IPS DF 6.9 (cell line): ENCODE results near the gene TUT1.
A peak's percentile ranks its signal among the peaks of the same experiment; 100 is the strongest.
"Not testable (repeated sequence)": the region's sequence is repeated elsewhere in the genome, so short reads cannot be mapped to it uniquely, and the experiment has no call there.

Source experiments
- DNase-seq: peaks from one replicate; pipeline ENCODE4 v3.0.0-alpha.2; 2013; ENCODE audit warnings: low read depth, low spot score
- H3K27ac ChIP-seq: one replicate; pipeline ENCODE4 v1.5.1; 2013; ENCODE audit warnings: low read length, control low read depth
- H3K27me3 ChIP-seq: 2 replicates; pipeline ENCODE4 v1.6.1; 2013; ENCODE audit warnings: mild to moderate bottlenecking, low read length; ENCODE audit not compliant: control insufficient read depth, insufficient read depth
- H3K36me3 ChIP-seq: 2 replicates; pipeline ENCODE4 v1.6.1; 2013; ENCODE audit warnings: low read length; ENCODE audit not compliant: control insufficient read depth, insufficient read depth
- H3K4me1 ChIP-seq: 2 replicates; pipeline ENCODE4 v1.6.1; 2013; ENCODE audit warnings: low read length; ENCODE audit not compliant: control insufficient read depth, insufficient read depth
- H3K4me3 ChIP-seq: 2 replicates; pipeline ENCODE4 v1.5.1; 2013; ENCODE audit warnings: mild to moderate bottlenecking, low read length
- H3K9me3 ChIP-seq: 2 replicates; pipeline ENCODE4 v1.6.1; 2013; ENCODE audit warnings: low read length, inconsistent platforms; ENCODE audit not compliant: control insufficient read depth, insufficient read depth
- WGBS: extraction: QIAGEN DNeasy Blood & Tissue Kit; methylation state at CpG from one replicate; pipeline ENCODE4 v1.1.7; 2013; ENCODE audit warnings: mixed read lengths, missing lambda C conversion rate; ENCODE audit not compliant: insufficient read length, insufficient coverage; 5-methylcytosine and 5-hydroxymethylcytosine counted together

TUT1 gene

GRCh38 chr11:62591448-62592145, at the start of gene TUT1:
TUT1 (minus strand) TSS chr11:62591523; CDS start chr11:62591485, 38 bp downstream.
- no peaks in the 10 kb centered on the region for H3K27me3 ChIP-seq
- H3K36me3 ChIP-seq: peaks cover 27% of the 10 kb centered on the region
- peaks cover 3% of the 10 kb centered on the region; the same call in 1 of the 2 replicates for H3K4me1 ChIP-seq
- WGBS: no CpG with 5 or more reads among the region's 58 CpGs
- peak within 1 kb of the TSS; percentile 75; the same call in 1 of the 2 replicates for H3K4me3 ChIP-seq
- H3K9me3 ChIP-seq: no peaks in the 10 kb centered on the region
- H3K27ac ChIP-seq: no peak within 1 kb of the TSS
- DNase-seq: peak; percentile 98

DNA sequence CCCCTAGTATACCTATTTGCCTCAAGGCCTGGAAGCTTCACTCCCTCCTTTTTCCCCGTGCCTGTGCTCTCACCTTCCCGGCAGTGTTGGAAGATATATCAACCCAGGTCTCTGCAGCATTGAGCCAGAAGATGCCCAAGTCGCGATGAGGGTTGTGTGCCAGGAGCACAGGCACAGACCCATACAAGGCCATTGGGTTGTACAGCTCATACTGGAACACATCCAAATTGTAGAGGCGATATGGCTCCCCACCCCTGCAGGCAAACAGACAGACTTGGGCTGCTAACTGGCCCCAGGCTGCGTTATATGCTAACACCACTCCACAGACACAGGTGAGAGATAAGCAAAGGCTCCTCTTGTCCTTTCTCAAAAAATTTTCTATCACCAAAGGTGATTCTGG, 41.2 kb upstream of the TUT1 start:
- H3K9me3 ChIP-seq: no peaks in the 10 kb centered on the region
- WGBS: no CpG with 5 or more reads among the region's 6 CpGs
- no peaks in the 10 kb centered on the region for H3K27me3 ChIP-seq
- no peak overlapping the region for H3K4me3 ChIP-seq
- H3K4me1 ChIP-seq: no peaks in the 10 kb centered on the region
- no peak for DNase-seq
- H3K36me3 ChIP-seq: peaks cover 60% of the 10 kb centered on the region
- H3K27ac ChIP-seq: no peak overlapping the region

- WGBS: no CpG with 5 or more reads among the region's 3 CpGs
- peaks cover 54% of the 10 kb centered on the region for H3K36me3 ChIP-seq
- no peak for DNase-seq
- no peaks in the 10 kb centered on the region for H3K9me3 ChIP-seq
- H3K4me1 ChIP-seq: no peaks in the 10 kb centered on the region
- H3K27ac ChIP-seq: no peak overlapping the region
- no peaks in the 10 kb centered on the region for H3K27me3 ChIP-seq
- no peak overlapping the region for H3K4me3 ChIP-seq
Measured at GRCh38 chr11:62627713-62628112, 36.4 kb upstream of the TUT1 start.

DNA sequence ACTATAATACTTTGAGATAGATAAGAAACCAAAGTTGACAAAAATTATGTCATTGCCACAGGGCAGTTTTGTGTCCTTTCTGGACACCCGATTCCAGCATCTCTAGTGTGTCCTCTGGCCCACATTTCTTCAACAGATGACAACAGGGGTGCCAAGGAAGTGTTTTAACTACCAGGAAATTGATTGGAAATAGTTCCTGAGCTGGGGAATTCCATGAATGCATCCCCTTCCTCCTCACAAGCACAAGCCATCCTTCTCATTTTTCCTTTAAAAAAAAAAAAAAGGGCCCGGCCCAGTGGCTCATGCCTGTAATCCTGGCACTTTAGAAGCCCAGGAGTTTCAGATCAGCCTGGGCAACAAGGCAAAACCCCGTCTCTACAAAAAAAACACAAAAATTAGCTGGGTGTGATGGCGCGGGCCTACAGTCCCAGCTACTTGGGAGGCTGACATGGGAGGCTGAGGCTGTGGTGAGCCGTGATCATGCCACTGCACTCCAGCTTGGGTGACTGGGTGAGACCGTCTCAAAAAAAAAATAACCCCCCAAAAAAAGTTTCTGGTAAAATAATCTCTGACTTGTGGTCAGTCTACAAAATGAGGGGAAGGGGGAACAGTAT, 31.3 kb upstream of the TUT1 start:
- Histone ChIP-seq H3K27ac (no peak overlapping the region), H3K4me3 (no peak overlapping the region; the same call in 1 of the 2 replicates), H3K36me3 (peaks cover 21% of the 10 kb centered on the region), H3K4me1 (no peaks in the 10 kb centered on the region; the same call in 1 of the 2 replicates), H3K9me3 (no peaks in the 10 kb centered on the region), H3K27me3 (no peaks in the 10 kb centered on the region)
- no CpG with 5 or more reads among the region's 7 CpGs for WGBS
- no peak for DNase-seq

- Histone ChIP-seq H3K4me1 (no peaks in the 10 kb centered on the region; the same call in 1 of the 2 replicates), H3K9me3 (no peaks in the 10 kb centered on the region), H3K4me3 (peak within 1 kb of the TSS; percentile 81), H3K27me3 (no peaks in the 10 kb centered on the region), H3K36me3 (peaks cover 17% of the 10 kb centered on the region), H3K27ac (no peak within 1 kb of the TSS)
- WGBS: no CpG with 5 or more reads among the region's 77 CpGs
- DNase-seq: peak; percentile 97
Measured at GRCh38 chr11:62621567-62622470, 30.5 kb upstream of the TUT1 start, which contains the start of gene B3GAT3. B3GAT3 (minus strand) TSS chr11:62621986; CDS start chr11:62621947, 39 bp downstream.

- WGBS: no CpG with 5 or more reads among the region's 8 CpGs
- H3K4me1 ChIP-seq: no peaks in the 10 kb centered on the region; the same call in 1 of the 2 replicates
- peaks cover 10% of the 10 kb centered on the region for H3K36me3 ChIP-seq
- no peak for DNase-seq
- no peak overlapping the region for H3K27ac ChIP-seq
- no peaks in the 10 kb centered on the region for H3K27me3 ChIP-seq
- peak overlapping the region; percentile 81; the same call in 1 of the 2 replicates for H3K4me3 ChIP-seq
- no peaks in the 10 kb centered on the region for H3K9me3 ChIP-seq
Measured at GRCh38 chr11:62621027-62621566, 29.8 kb upstream of the TUT1 start.

- H3K9me3 ChIP-seq, DNase-seq, H3K27me3 ChIP-seq, H3K4me3 ChIP-seq, H3K27ac ChIP-seq, H3K36me3 ChIP-seq, H3K4me1 ChIP-seq: not testable (repeated sequence)
- WGBS: no CpG with 5 or more reads among the region's 14 CpGs
Measured at GRCh38 chr11:62616957-62617356, 25.6 kb upstream of the TUT1 start.

GRCh38 chr11:62615521-62615920, 24.2 kb upstream of the TUT1 start:
- H3K27me3 ChIP-seq: no peaks in the 10 kb centered on the region
- H3K27ac ChIP-seq: no peak overlapping the region
- no peaks in the 10 kb centered on the region for H3K9me3 ChIP-seq
- no peak overlapping the region for H3K4me3 ChIP-seq
- no peaks in the 10 kb centered on the region; the same call in 1 of the 2 replicates for H3K36me3 ChIP-seq
- no peak for DNase-seq
- no peaks in the 10 kb centered on the region; the same call in 1 of the 2 replicates for H3K4me1 ChIP-seq
- no CpG with 5 or more reads among the region's 7 CpGs for WGBS

GRCh38 chr11:62614275-62614674, 23.0 kb upstream of the TUT1 start:
- whole genome bisulfite sequencing: no CpG with 5 or more reads among the region's 8 CpGs
- DNase-seq: no peak
- no peaks in the 10 kb centered on the region; the same call in 1 of the 2 replicates for H3K36me3 ChIP-seq
- H3K9me3 ChIP-seq: no peaks in the 10 kb centered on the region
- H3K27me3 ChIP-seq: no peaks in the 10 kb centered on the region
- H3K27ac ChIP-seq: no peak overlapping the region
- no peak overlapping the region for H3K4me3 ChIP-seq
- no peaks in the 10 kb centered on the region; the same call in 1 of the 2 replicates for H3K4me1 ChIP-seq
